Liver (tissue), 9 donors: ENCODE results near the gene MAT2A. TPM values are rescaled to one million over a fixed set of nuclear protein-coding genes. Genes with fewer than 3 reads are reported as not detected.

ENCODE experiments used
- DNase-seq: peaks from one replicate; pipeline ENCODE4 v3.0.0-alpha.2; 2017; ENCODE audit warnings: low spot score
- H3K27ac ChIP-seq, 2 donors: one replicate each; pipeline ENCODE4 v1.7.0; 2013; ENCODE audit warnings: inconsistent platforms in 2 of 2, low read length in 2 of 2, control low read depth in 1 of 2, low read depth in 1 of 2, mild to moderate bottlenecking in 1 of 2
- H3K27me3 ChIP-seq, 4 donors: one replicate each; pipeline versions ENCODE4 v1.6.1 to v1.7.0; 2013; ENCODE audit warnings: low read length in 3 of 4, inconsistent platforms in 1 of 4, mild to moderate bottlenecking in 1 of 4, moderate library complexity in 1 of 4; ENCODE audit not compliant: control insufficient read depth in 4 of 4, insufficient read depth in 4 of 4
- H3K36me3 ChIP-seq, 4 donors: one replicate each; pipeline versions ENCODE4 v1.6.1 to v1.7.0; 2013; ENCODE audit warnings: low read length in 3 of 4, mild to moderate bottlenecking in 3 of 4, low read depth in 1 of 4, moderate library complexity in 1 of 4; ENCODE audit not compliant: control insufficient read depth in 4 of 4, insufficient read depth in 3 of 4
- H3K4me1 ChIP-seq, 4 donors: one replicate each; pipeline versions ENCODE4 v1.6.1 to v1.7.0; 2013; ENCODE audit warnings: low read length in 3 of 4, mild to moderate bottlenecking in 3 of 4, moderate library complexity in 1 of 4; ENCODE audit not compliant: control insufficient read depth in 4 of 4, insufficient read depth in 4 of 4
- H3K4me3 ChIP-seq, 3 donors: one replicate each; pipeline versions ENCODE4 v1.6.1 to v1.7.0; 2013; ENCODE audit warnings: low read length in 3 of 3, control low read depth in 1 of 3, low read depth in 1 of 3, mild to moderate bottlenecking in 1 of 3
- H3K9ac ChIP-seq, 2 donors: one replicate each; pipeline ENCODE4 v1.7.0; 2013; ENCODE audit warnings: low read length in 2 of 2, mild to moderate bottlenecking in 2 of 2, moderate library complexity in 2 of 2, control low read depth in 1 of 2, low read depth in 1 of 2
- H3K9me3 ChIP-seq, 4 donors: one replicate each; pipeline versions ENCODE4 v1.6.1 to v1.7.0; 2013; ENCODE audit warnings: low read length in 3 of 4; ENCODE audit not compliant: control insufficient read depth in 4 of 4
- ATF3 ChIP-seq: IDR thresholded peaks from 2 replicates; pipeline ENCODE4 v1.6.1; 2016; ENCODE audit warnings: antibody characterized with exemption
- CTCF ChIP-seq: fragments of 150-350 bp; IDR thresholded peaks from 2 replicates; pipeline ENCODE4 v1.5.1; 2017; ENCODE audit warnings: improper control_type of control experiment, low read depth, low read length; ENCODE audit not compliant: missing input control
- EGR1 ChIP-seq, 2 donors: IDR thresholded peaks; 2 replicates each; pipeline ENCODE4 v1.6.1; 2016 to 2018; ENCODE audit warnings: antibody characterized with exemption in 2 of 2, low read depth in 2 of 2
- FOXA1 ChIP-seq: IDR thresholded peaks from 2 replicates; pipeline ENCODE4 v1.6.1; 2016; ENCODE audit warnings: antibody characterized with exemption
- FOXA2 ChIP-seq: IDR thresholded peaks from 2 replicates; pipeline ENCODE4 v1.6.1; 2016; ENCODE audit warnings: antibody characterized with exemption
- GABPA ChIP-seq, 2 donors: IDR thresholded peaks in 1 of 2; conservative IDR thresholded peaks in 1 of 2; 2 replicates each; pipeline ENCODE4 v1.6.1; 2016; ENCODE audit warnings: antibody characterized with exemption in 2 of 2, mild to moderate bottlenecking in 1 of 2, moderate library complexity in 1 of 2
- HNF4A ChIP-seq, 2 donors: conservative IDR thresholded peaks; 2 replicates each; pipeline ENCODE4 v1.6.1; 2016; ENCODE audit warnings: antibody characterized with exemption in 2 of 2, mild to moderate bottlenecking in 2 of 2
- HNF4G ChIP-seq: IDR thresholded peaks from 2 replicates; pipeline ENCODE4 v1.6.1; 2016; ENCODE audit warnings: antibody characterized with exemption
- JUND ChIP-seq, 2 donors: IDR thresholded peaks; 2 replicates each; pipeline ENCODE4 v1.6.1; 2016; ENCODE audit warnings: antibody characterized with exemption in 2 of 2
- MAX ChIP-seq: IDR thresholded peaks from 2 replicates; pipeline ENCODE4 v1.6.1; 2016; ENCODE audit warnings: antibody characterized with exemption
- NR2F2 ChIP-seq: IDR thresholded peaks from 2 replicates; pipeline ENCODE4 v1.6.1; 2016; ENCODE audit warnings: antibody characterized with exemption
- RAD21 ChIP-seq, 2 donors: IDR thresholded peaks; 2 replicates each; pipeline ENCODE4 v1.6.1; 2016; ENCODE audit warnings: antibody characterized with exemption in 2 of 2, mild to moderate bottlenecking in 2 of 2
- REST ChIP-seq: IDR thresholded peaks from 2 replicates; pipeline ENCODE4 v1.6.1; 2016; ENCODE audit warnings: antibody characterized with exemption, mild to moderate bottlenecking
- RXRA ChIP-seq, 2 donors: IDR thresholded peaks; 2 replicates each; pipeline ENCODE4 v1.6.1; 2017 to 2018; ENCODE audit warnings: antibody characterized with exemption in 2 of 2, mild to moderate bottlenecking in 1 of 2
- SP1 ChIP-seq: IDR thresholded peaks from 2 replicates; pipeline ENCODE4 v1.6.1; 2018; ENCODE audit warnings: antibody characterized with exemption, mild to moderate bottlenecking
- TAF1 ChIP-seq: conservative IDR thresholded peaks from 2 replicates; pipeline ENCODE4 v1.6.1; 2016; ENCODE audit warnings: antibody characterized with exemption, mild to moderate bottlenecking
- YY1 ChIP-seq: IDR thresholded peaks from 2 replicates; pipeline ENCODE4 v1.6.1; 2016; ENCODE audit warnings: antibody characterized with exemption, mild to moderate bottlenecking
- ZBTB33 ChIP-seq: IDR thresholded peaks from 2 replicates; pipeline ENCODE4 v1.6.1; 2016; ENCODE audit warnings: antibody characterized with exemption
- WGBS: extraction: QIAGEN DNeasy Blood & Tissue Kit; methylation state at CpG from one replicate; pipeline ENCODE4 v1.1.7; 2013; 5-methylcytosine and 5-hydroxymethylcytosine counted together
- polyA plus RNA-seq, 2 donors: library from polyadenylated mRNA; stranded (reverse) in 1 of 2; unstranded in 1 of 2; fragments of 200-250 nt in 1 of 2; fragments of >200 nt in 1 of 2; fragmentation: Nextera tagmentation in 1 of 2; extraction: Ambion mirVana in 1 of 2; gene quantifications; one replicate each; pipeline versions ENCODE4 v1.2.1 to v1.2.3, GENCODE V29; 2013 to 2015
- total RNA-seq, 2 donors: library from RNA; depleted of rRNA; stranded (reverse); fragments of >200 nt; gene quantifications; one replicate each; pipeline ENCODE4 v1.2.3, GENCODE V29; 2014
- donor health status: healthy.
- donor health status: healthy.
- donor health status: healthy.
- donor health status: healthy.
- donor health status: healthy.

MAT2A gene
- total and polyA plus RNA-seq, 4 donors, result 48.3 to 104 (median 79.9) TPM

DNA sequence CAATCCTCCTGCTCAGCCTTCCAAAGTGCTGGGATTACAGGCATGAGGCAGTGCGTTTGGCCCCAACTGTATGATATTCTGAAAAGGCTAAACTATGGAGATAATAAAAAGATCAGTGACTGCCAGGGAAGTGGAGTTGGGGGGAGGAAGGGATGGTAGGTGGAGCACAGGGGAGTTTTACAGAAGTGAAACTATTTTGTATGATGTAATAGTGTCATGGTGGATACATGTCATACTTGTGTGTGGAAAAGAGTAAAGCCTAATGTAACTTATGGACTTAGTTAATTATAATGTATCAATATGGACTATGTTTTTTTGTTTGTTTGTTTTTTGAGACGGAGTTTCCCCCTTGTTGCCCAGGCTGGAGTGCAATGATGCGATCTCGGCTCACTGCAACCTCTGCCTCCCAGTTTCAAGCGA is 25.2 kb downstream of the MAT2A start:
- WGBS, result 93% methylated on average over 5 of the region's 5 CpGs
- no peak for DNase-seq
- Histone ChIP-seq H3K36me3 (no peaks in the 10 kb centered on the region), H3K4me3 (no peak overlapping the region), H3K9ac (no peak overlapping the region), H3K27ac (no peak overlapping the region), H3K4me1 (peaks cover 2 to 5% (median 5%) of the 10 kb centered on the region in 4 donors), H3K9me3 (no peaks in the 10 kb centered on the region), H3K27me3 (no peaks in the 10 kb centered on the region)
- TF ChIP-seq SP1, result no peak
- TF ChIP-seq CTCF, result no peak
- no peak for TF ChIP-seq RXRA (IDR thresholded peaks at IDR 0.05)
- no peak for TF ChIP-seq JUND (IDR thresholded peaks at IDR 0.05)
- no peak for TF ChIP-seq FOXA2
- no peak for TF ChIP-seq YY1
- TF ChIP-seq HNF4A (conservative IDR thresholded peaks at IDR 0.05), result no peak
- TF ChIP-seq EGR1 (IDR thresholded peaks at IDR 0.05; ENCODE audit: low read depth in 2 of 2), result no peak
- no peak for TF ChIP-seq MAX
- TF ChIP-seq FOXA1, result no peak
- no peak for TF ChIP-seq HNF4G
- TF ChIP-seq ZBTB33, result no peak

GRCh38 chr2:85566265-85566664 is 27.3 kb downstream of the MAT2A start:
- H3K9ac ChIP-seq, result no peak overlapping the region
- H3K4me3 ChIP-seq, result no peak overlapping the region
- 86% methylated on average over 4 of the region's 4 CpGs for WGBS
- TF ChIP-seq EGR1 (IDR thresholded peaks at IDR 0.05; ENCODE audit: low read depth in 2 of 2) (no peak), TAF1 (no peak), NR2F2 (no peak), CTCF (no peak), MAX (no peak), SP1 (no peak), HNF4G (no peak), REST (no peak), RAD21 (IDR thresholded peaks at IDR 0.05) (no peak), RXRA (IDR thresholded peaks at IDR 0.05) (no peak), GABPA (IDR thresholded peaks at IDR 0.05 in 1 of 2, conservative IDR thresholded peaks at IDR 0.05 in 1 of 2) (no peak), FOXA1 (no peak), HNF4A (conservative IDR thresholded peaks at IDR 0.05) (no peak), JUND (IDR thresholded peaks at IDR 0.05) (no peak), YY1 (no peak), ATF3 (no peak), ZBTB33 (no peak), FOXA2 (no peak)
- no peaks in the 10 kb centered on the region for H3K9me3 ChIP-seq
- no peaks in the 10 kb centered on the region for H3K36me3 ChIP-seq
- H3K4me1 ChIP-seq, result peaks cover 0 to 2% (median 0%) of the 10 kb centered on the region in 4 donors
- no peaks in the 10 kb centered on the region for H3K27me3 ChIP-seq
- no peak overlapping the region for H3K27ac ChIP-seq
- no peak for DNase-seq
